NB4 (cell line): ENCODE data around the gene APIP.

Experiments used
- MYC ChIP-seq: IDR thresholded peaks from 2 replicates; pipeline ENCODE4 v1.6.1; 2011; ENCODE audit warnings: low read depth, low read length
- POLR2A ChIP-seq: IDR thresholded peaks from 2 replicates; pipeline ENCODE4 v1.6.1; 2011; ENCODE audit warnings: mild to moderate bottlenecking; ENCODE audit not compliant: insufficient read length; ENCODE audit errors: extremely low read depth
- TF ChIP-seq, protein P1 (sequence below): IDR thresholded peaks from one replicate; pipeline ENCODE4 v1.5.1; 2012; ENCODE audit warnings: low read depth, low read length
- TF ChIP-seq, protein P2 (sequence below): IDR thresholded peaks from 2 replicates; pipeline ENCODE4 v1.6.1; 2011; ENCODE audit warnings: low read depth, low read length

DNA sequence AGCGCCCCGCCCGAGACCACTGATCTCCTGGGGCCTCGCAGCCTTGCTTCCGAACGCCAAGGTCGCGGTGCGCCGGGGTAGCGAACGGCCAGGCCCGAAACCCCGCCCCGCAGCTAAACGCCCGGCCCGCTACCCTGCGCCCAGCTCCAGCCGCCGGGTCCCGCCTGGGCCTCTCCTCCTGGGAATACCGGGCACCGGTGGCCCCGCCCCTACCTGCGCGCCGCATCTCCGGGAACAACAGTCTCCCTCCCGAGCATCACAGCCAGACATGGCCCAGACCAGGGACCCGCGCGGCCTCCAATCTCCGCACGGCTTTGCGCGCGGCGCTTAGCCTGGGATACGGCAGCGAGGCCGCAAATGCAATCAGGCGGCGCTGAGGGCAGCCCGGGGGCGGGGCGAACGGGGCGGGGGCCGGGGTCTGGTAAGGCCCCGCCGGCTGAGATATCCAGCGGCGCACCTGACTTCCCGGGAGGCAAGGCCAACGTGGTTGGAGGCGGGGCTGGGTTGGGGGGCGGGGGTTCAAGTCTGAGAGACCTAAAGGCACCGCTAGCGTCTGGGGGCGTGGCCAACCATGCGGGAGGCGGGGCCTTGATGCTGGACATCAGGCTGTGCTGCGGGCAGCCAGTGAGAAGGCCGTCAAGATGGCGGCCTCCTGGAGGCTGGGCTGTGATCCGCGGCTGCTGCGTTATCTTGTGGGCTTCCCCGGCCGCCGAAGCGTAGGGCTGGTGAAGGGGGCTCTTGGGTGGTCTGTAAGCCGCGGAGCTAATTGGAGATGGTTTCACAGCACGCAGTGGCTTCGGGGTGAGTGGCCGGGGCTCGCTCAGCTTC lies at the start of gene APIP, which contains the start of gene PDHX:
- TF ChIP-seq, protein P1, sequence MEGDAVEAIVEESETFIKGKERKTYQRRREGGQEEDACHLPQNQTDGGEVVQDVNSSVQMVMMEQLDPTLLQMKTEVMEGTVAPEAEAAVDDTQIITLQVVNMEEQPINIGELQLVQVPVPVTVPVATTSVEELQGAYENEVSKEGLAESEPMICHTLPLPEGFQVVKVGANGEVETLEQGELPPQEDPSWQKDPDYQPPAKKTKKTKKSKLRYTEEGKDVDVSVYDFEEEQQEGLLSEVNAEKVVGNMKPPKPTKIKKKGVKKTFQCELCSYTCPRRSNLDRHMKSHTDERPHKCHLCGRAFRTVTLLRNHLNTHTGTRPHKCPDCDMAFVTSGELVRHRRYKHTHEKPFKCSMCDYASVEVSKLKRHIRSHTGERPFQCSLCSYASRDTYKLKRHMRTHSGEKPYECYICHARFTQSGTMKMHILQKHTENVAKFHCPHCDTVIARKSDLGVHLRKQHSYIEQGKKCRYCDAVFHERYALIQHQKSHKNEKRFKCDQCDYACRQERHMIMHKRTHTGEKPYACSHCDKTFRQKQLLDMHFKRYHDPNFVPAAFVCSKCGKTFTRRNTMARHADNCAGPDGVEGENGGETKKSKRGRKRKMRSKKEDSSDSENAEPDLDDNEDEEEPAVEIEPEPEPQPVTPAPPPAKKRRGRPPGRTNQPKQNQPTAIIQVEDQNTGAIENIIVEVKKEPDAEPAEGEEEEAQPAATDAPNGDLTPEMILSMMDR, result no peak
- TF ChIP-seq POLR2A (peak; percentile 90), MYC (peak; percentile 15; the same call in 1 of the 2 replicates)
- TF ChIP-seq, protein P2, sequence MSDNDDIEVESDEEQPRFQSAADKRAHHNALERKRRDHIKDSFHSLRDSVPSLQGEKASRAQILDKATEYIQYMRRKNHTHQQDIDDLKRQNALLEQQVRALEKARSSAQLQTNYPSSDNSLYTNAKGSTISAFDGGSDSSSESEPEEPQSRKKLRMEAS, result peak; percentile 64
